Breast epithelium (tissue), 4 donors: ENCODE measurements around the gene MELTF. TPM values are rescaled to one million over a fixed set of nuclear protein-coding genes. Genes with fewer than 3 reads are reported as not detected.

Source experiments
- DNase-seq, 2 donors: peaks; one replicate each; pipeline ENCODE4 v3.0.0-alpha.2; 2019; ENCODE audit warnings: low spot score in 2 of 2
- H3K27ac ChIP-seq, 2 donors: fragments of 200-600 bp; sonication (generic) in 1 of 2; one replicate each; pipeline ENCODE4 v1.5.1; 2016 to 2019; ENCODE audit warnings: mild to moderate bottlenecking in 1 of 2
- H3K27me3 ChIP-seq, 2 donors: fragments of 200-600 bp; sonication (generic) in 1 of 2; one replicate each; pipeline versions ENCODE4 v1.5.1 to v1.6.0; 2017 to 2019; ENCODE audit warnings: control low read depth in 1 of 2, mild to moderate bottlenecking in 1 of 2
- H3K36me3 ChIP-seq: fragments of 200-600 bp; one replicate; pipeline ENCODE4 v1.5.1; 2019
- H3K4me1 ChIP-seq, 2 donors: fragments of 200-600 bp; sonication (generic); one replicate each; pipeline ENCODE4 v1.5.1; 2016 to 2019; ENCODE audit warnings: control low read depth in 1 of 2
- H3K4me3 ChIP-seq, 3 donors: fragments of 200-600 bp; sonication (generic); 1 replicate in 2 of 3; 2 replicates in 1 of 3; pipeline ENCODE4 v1.5.1; 2016 to 2019; ENCODE audit warnings: mild to moderate bottlenecking in 3 of 3, moderate library complexity in 2 of 3
- H3K9me3 ChIP-seq, 2 donors: fragments of 200-600 bp; sonication (generic) in 1 of 2; one replicate each; pipeline ENCODE4 v1.5.1; 2016 to 2019; ENCODE audit warnings: control low read depth in 1 of 2
- POLR2A ChIP-seq: fragments of 450-650 bp; IDR thresholded peaks from one replicate; pipeline ENCODE4 v1.6.1; 2016; ENCODE audit warnings: antibody characterized with exemption, mild to moderate bottlenecking, moderate library complexity
- POLR2AphosphoS5 ChIP-seq, 3 donors: sonication (generic); formaldehyde crosslinking; IDR thresholded peaks; one replicate each; pipeline ENCODE4 v1.6.1; 2017; ENCODE audit warnings: antibody characterized with exemption in 3 of 3
- intact Hi-C: fragments of 100-400 bp; cut with DNase I; formaldehyde crosslinking; loops from one replicate; pipeline ENCODE4 v1.15.1; 2023; ENCODE audit warnings: low total_unique reads
- total RNA-seq, 3 donors: library from RNA; depleted of rRNA; stranded (reverse); fragments of >200 nt; gene quantifications; one replicate each; pipeline ENCODE4 v1.1.0, GENCODE V29; 2016
- TF ChIP-seq, protein P1 (sequence below), 3 donors: fragments of 450-650 bp; IDR thresholded peaks; one replicate each; pipeline ENCODE4 v1.5.1; 2016 to 2017; ENCODE audit warnings: antibody characterized with exemption in 3 of 3, mild to moderate bottlenecking in 3 of 3, moderate library complexity in 3 of 3

MELTF gene
- total RNA-seq, 3 donors from 2014 or later = 7.2 to 58.2 (median 10.2) TPM

DNA sequence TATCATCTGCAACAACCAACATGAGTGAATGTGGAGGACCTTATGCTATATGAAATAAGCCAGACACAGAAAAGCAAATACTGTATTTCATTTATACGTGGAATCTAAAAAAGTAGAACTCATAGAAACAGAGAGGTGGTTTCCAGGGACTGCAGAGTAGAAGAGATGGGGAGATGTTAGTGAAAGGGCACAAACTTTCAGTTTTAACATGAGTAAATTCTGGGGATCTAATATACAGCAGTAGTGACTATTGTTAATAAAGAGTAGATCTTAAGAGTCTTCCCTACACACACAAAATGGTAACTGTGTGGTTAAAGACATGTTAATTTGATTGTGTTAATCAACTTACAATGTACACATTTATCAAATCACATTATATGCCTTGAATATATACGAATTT is 20.9 kb upstream of the MELTF start:
- Histone ChIP-seq H3K36me3 (no peaks in the 10 kb centered on the region), H3K4me3 (no peak overlapping the region), H3K27me3 (no peaks in the 10 kb centered on the region), H3K4me1 (no peaks in the 10 kb centered on the region), H3K9me3 (no peaks in the 10 kb centered on the region), H3K27ac (no peak overlapping the region)
- DNase-seq = no peak
- TF ChIP-seq POLR2A (no peak), POLR2AphosphoS5 (IDR thresholded peaks at IDR 0.05) (no peak)
- TF ChIP-seq, protein P1, sequence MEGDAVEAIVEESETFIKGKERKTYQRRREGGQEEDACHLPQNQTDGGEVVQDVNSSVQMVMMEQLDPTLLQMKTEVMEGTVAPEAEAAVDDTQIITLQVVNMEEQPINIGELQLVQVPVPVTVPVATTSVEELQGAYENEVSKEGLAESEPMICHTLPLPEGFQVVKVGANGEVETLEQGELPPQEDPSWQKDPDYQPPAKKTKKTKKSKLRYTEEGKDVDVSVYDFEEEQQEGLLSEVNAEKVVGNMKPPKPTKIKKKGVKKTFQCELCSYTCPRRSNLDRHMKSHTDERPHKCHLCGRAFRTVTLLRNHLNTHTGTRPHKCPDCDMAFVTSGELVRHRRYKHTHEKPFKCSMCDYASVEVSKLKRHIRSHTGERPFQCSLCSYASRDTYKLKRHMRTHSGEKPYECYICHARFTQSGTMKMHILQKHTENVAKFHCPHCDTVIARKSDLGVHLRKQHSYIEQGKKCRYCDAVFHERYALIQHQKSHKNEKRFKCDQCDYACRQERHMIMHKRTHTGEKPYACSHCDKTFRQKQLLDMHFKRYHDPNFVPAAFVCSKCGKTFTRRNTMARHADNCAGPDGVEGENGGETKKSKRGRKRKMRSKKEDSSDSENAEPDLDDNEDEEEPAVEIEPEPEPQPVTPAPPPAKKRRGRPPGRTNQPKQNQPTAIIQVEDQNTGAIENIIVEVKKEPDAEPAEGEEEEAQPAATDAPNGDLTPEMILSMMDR (IDR thresholded peaks at IDR 0.05) = no peak
- intact Hi-C loops = no loop called here

DNA sequence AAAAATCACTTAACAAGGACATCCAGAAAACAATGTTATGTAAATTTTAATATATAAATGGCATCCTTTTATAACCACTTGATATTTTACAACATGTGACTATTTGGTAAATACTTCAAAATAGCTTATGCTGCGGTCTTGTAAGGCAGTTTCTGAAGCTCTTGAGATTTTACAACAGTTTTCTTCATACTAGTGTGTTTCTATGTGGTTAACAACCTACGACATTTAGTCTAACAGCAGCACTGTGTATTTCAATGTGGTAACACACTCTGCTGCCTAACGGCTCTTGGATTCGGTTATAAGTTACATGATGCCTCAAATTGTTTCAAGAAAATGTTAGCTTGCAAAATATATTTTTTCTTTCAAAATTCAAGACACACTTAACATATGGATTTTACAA is 12.9 kb upstream of the MELTF start:
- H3K4me3 ChIP-seq = no peak overlapping the region
- no peaks in the 10 kb centered on the region for H3K36me3 ChIP-seq
- H3K4me1 ChIP-seq = no peaks in the 10 kb centered on the region
- intact Hi-C loops = no loop called here
- no peak for DNase-seq
- no peak overlapping the region for H3K27ac ChIP-seq
- no peaks in the 10 kb centered on the region for H3K9me3 ChIP-seq
- H3K27me3 ChIP-seq = no peaks in the 10 kb centered on the region
- TF ChIP-seq POLR2A (no peak), POLR2AphosphoS5 (IDR thresholded peaks at IDR 0.05) (no peak)
- TF ChIP-seq, protein P1 (IDR thresholded peaks at IDR 0.05) = no peak

DNA sequence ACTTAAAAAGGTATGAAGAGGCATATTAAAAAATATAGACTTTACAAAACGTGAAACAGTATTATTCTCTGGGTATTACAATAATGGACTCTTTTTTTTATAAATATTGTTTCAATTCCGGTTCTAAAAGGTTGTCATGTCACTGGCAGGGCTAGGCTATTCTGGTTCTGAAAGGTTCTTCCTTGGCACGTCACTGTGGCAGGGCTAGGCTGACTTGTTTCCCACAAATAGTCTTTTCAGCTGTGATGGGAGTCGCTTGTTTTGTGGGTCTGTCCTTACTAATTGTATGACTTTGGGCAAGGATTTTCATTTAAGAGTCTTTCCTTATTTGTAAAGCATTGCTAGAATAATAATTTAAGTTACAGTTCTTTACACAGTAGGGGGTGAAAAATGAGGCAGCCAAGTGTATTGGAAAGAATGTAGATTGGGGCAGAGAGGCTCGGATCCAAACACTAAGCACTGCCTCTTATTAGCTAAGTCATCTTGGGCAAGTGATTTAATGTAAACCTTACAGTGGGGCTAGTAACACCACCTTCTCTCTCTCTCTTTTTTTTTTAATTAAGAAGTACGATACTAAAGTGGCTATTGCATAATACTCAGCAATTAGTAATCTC is 12.4 kb upstream of the MELTF start:
- Histone ChIP-seq H3K27me3 (no peaks in the 10 kb centered on the region), H3K4me1 (no peaks in the 10 kb centered on the region), H3K36me3 (no peaks in the 10 kb centered on the region), H3K27ac (no peak overlapping the region), H3K4me3 (no peak overlapping the region), H3K9me3 (no peaks in the 10 kb centered on the region)
- intact Hi-C loops = no loop called here
- DNase-seq = no peak
- TF ChIP-seq, protein P1 (IDR thresholded peaks at IDR 0.05) = no peak
- TF ChIP-seq POLR2AphosphoS5 (IDR thresholded peaks at IDR 0.05) (no peak), POLR2A (no peak)

DNA sequence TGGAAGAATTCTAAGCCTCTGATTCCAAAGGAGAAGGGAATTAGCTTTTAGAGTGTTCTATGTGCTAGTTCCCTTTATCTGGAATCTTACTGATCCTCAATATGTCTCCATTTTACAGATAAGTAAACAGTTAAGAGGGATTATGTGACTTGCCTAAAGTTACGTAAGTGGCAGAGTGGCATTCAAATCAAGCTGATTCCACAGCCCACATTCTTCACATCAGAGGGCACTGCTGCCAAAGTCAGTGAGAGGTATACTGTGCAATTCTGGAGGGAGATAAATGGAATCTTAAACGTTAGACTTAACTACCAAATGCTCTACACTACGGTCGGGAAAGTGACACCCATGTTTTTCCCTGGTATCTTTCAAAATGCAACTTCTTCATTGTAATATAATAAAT is 11.0 kb upstream of the MELTF start:
- DNase-seq = no peak
- Histone ChIP-seq H3K9me3 (no peaks in the 10 kb centered on the region), H3K4me3 (no peak overlapping the region), H3K27me3 (no peaks in the 10 kb centered on the region), H3K4me1 (no peaks in the 10 kb centered on the region), H3K27ac (no peak overlapping the region), H3K36me3 (no peaks in the 10 kb centered on the region)
- intact Hi-C loops = no loop called here
- TF ChIP-seq, protein P1 (IDR thresholded peaks at IDR 0.05) = no peak
- no peak for TF ChIP-seq POLR2A
- no peak for TF ChIP-seq POLR2AphosphoS5 (IDR thresholded peaks at IDR 0.05)

DNA sequence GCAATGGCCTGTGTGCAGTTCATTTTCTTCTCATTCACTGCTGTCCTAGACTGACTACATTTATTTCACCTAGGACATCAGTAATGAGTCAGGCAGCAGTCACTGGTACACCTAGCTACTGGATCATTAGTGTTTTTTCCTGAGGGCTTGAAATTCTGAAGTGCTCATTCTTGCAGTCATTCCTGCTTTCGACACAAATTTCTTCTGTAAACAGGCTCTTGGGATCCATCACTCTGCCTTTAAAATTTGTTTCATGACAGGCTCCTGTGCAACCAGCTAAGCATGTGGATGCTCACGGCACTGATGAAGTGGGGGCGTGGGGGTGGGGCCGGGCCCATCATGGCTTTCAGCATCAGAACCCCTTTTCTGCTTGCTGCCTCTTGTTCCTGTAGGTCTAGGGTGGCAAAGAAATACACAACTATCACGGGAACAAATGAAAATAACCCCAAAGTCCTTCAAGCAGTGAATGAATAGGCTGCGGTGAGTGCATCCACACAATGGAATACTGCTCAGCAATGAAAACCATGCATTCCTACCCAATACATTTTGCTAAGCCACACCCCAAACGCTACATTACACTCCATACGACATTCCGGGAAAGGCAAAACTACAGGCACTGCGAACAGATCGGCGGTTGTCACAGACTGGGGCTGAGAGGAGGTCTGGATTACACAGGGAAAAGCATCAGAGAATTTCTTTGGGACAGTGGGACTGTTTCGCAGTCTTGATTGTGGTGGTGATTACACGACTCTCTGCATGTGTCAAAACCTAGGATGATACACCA is 9.3 kb upstream of the MELTF start:
- intact Hi-C loops = no loop called here
- Histone ChIP-seq H3K4me3 (no peak overlapping the region), H3K36me3 (no peaks in the 10 kb centered on the region), H3K27me3 (no peaks in the 10 kb centered on the region), H3K4me1 (no peaks in the 10 kb centered on the region), H3K9me3 (no peaks in the 10 kb centered on the region), H3K27ac (no peak overlapping the region)
- TF ChIP-seq, protein P1 (IDR thresholded peaks at IDR 0.05) = no peak
- TF ChIP-seq POLR2A (no peak), POLR2AphosphoS5 (IDR thresholded peaks at IDR 0.05) (no peak)
- no peak for DNase-seq
